HepG2 (cell line): ENCODE measurements around the gene ASPRV1. TPM values are rescaled to one million over a fixed set of nuclear protein-coding genes. Genes with fewer than 3 reads are reported as not detected.
A peak's percentile ranks its signal among the peaks of the same experiment; 100 is the strongest.

Experiments
- ATAC-seq: fragments of 200-7000 bp; cut with Tn5 transposase; 3 replicates; pipeline ENCODE4 v1.9.1; 2020; ENCODE audit warnings: mild to moderate bottlenecking, moderate library complexity
- BruUV-seq: library from RNA; stranded (reverse); fragments of 400-500 nt; replicated peaks from 2 replicates; lab custom pipeline; 2021; lab: Mats Ljungman, UMichigan
- CTCF ChIA-PET: fragments of 300-600 bp; formaldehyde crosslinking; extraction: SDS; loops from one replicate; lab custom pipeline; 2021; ENCODE audit warnings: low total read pairs, inconsistent platforms, low intra/inter-chr PET ratio; lab: Yijun Ruan, JAX
- POLR2A ChIA-PET: fragments of 350-600 bp; sonication (Branson Sonifier 250); formaldehyde crosslinking; loops from one replicate; lab custom pipeline; 2020; ENCODE audit warnings: antibody characterized with exemption, inconsistent platforms; lab: Yijun Ruan, JAX
- DNase-seq: peaks from one replicate; pipeline ENCODE4 v3.0.0-alpha.2; 2015; ENCODE audit warnings: low spot score
- FAIRE-seq: peaks from 3 replicates; lab custom pipeline; 2011; peaks lifted over from hg19 to GRCh38; lab: Jason Lieb, UNC
- H2AFZ ChIP-seq: one replicate; pipeline ENCODE4 v1.6.1; 2011; ENCODE audit warnings: low read length, inconsistent platforms
- H3K27ac ChIP-seq: fragments of 300-600 bp; 3 replicates; pipeline ENCODE4 v1.8.0; 2011; ENCODE audit warnings: mixed run types, mild to moderate bottlenecking, mixed read lengths, low read length, inconsistent platforms; ENCODE audit not compliant: insufficient read depth; ENCODE audit errors: extremely low read length
- H3K27me3 ChIP-seq, 2 experiments: fragments of 200-600 bp in 1 of 2; 2 replicates in 1 of 2; 3 replicates in 1 of 2; pipeline versions ENCODE4 v1.6.0 to v1.8.0; 2011; ENCODE audit warnings: low read length in 2 of 2, mild to moderate bottlenecking in 2 of 2, moderate library complexity in 2 of 2, inconsistent platforms in 1 of 2; ENCODE audit not compliant: insufficient read depth in 2 of 2, control insufficient read depth in 1 of 2
- H3K36me3 ChIP-seq, 2 experiments: fragments of 200-600 bp in 1 of 2; replicated peaks in 1 of 2; 2 replicates in 1 of 2; 3 replicates in 1 of 2; pipeline versions ENCODE4 v1.5.1 to v1.8.0; 2011; ENCODE audit warnings: low read length in 2 of 2, inconsistent platforms in 1 of 2; ENCODE audit not compliant: insufficient read depth in 2 of 2, control insufficient read depth in 1 of 2
- H3K4me1 ChIP-seq: 2 replicates; pipeline ENCODE4 v1.5.1; 2012; ENCODE audit warnings: low read length, inconsistent platforms; ENCODE audit not compliant: insufficient read depth
- H3K4me2 ChIP-seq: 2 replicates; pipeline ENCODE4 v1.6.0; 2011; ENCODE audit warnings: low read depth, low read length, inconsistent platforms
- H3K4me3 ChIP-seq, 3 experiments: fragments of 200-600 bp in 1 of 3; sonication (generic), shearing (Covaris generic) in 1 of 3; replicated peaks in 1 of 3; 2 replicates each; pipeline ENCODE4 v1.5.1; 2011 to 2016; ENCODE audit warnings: low read length in 3 of 3, inconsistent platforms in 2 of 3, low read depth in 2 of 3, mild to moderate bottlenecking in 2 of 3, control low read depth in 1 of 3, mixed read lengths in 1 of 3; ENCODE audit not compliant: insufficient read depth in 1 of 3
- H3K79me2 ChIP-seq: one replicate; pipeline ENCODE4 v1.6.1; 2011; ENCODE audit warnings: low read length, inconsistent platforms; ENCODE audit not compliant: insufficient read depth
- H3K9ac ChIP-seq: 2 replicates; pipeline ENCODE4 v1.6.0; 2011; ENCODE audit warnings: mild to moderate bottlenecking, low read depth, low read length, inconsistent platforms; ENCODE audit not compliant: insufficient read depth
- H3K9me3 ChIP-seq: 2 replicates; pipeline ENCODE4 v1.5.1; 2012; ENCODE audit warnings: mild to moderate bottlenecking, low read length
- H4K20me1 ChIP-seq: 2 replicates; pipeline ENCODE4 v1.6.0; 2011; ENCODE audit warnings: inconsistent platforms, mild to moderate bottlenecking, low read length, moderate library complexity; ENCODE audit not compliant: insufficient read depth
- CHCHD3 ChIP-seq: sonication (generic); formaldehyde crosslinking; IDR thresholded peaks from 2 replicates; pipeline ENCODE4 v1.8.0; 2022; ENCODE audit warnings: mild to moderate bottlenecking, missing genetic modification reagents, moderate library complexity
- FOXC1 ChIP-seq: sonication (generic); formaldehyde crosslinking; IDR thresholded peaks from 2 replicates; pipeline ENCODE4 v1.8.0; 2022; ENCODE audit warnings: mild to moderate bottlenecking, missing genetic modification reagents, borderline replicate concordance
- HMGXB4 ChIP-seq, 2 experiments: sonication (generic) in 1 of 2; formaldehyde crosslinking in 1 of 2; IDR thresholded peaks; 2 replicates each; pipeline versions ENCODE4 v1.4.0 to v1.6.1; 2018 to 2020; ENCODE audit warnings: missing genetic modification reagents in 2 of 2, borderline replicate concordance in 1 of 2, low read depth in 1 of 2, mild to moderate bottlenecking in 1 of 2, missing biosample characterization in 1 of 2
- HOXD1 ChIP-seq: sonication (generic); formaldehyde crosslinking; IDR thresholded peaks from 2 replicates; pipeline ENCODE4 v1.5.0; 2020; ENCODE audit warnings: missing genetic modification reagents
- PHB2 ChIP-seq: fragments of 450-650 bp; IDR thresholded peaks from 2 replicates; pipeline ENCODE4 v1.6.1; 2018; ENCODE audit not compliant: partially characterized antibody
- RORA ChIP-seq: sonication (generic); formaldehyde crosslinking; IDR thresholded peaks from 2 replicates; pipeline ENCODE4 v1.5.0; 2020; ENCODE audit warnings: mild to moderate bottlenecking, missing genetic modification reagents, moderate library complexity
- SAP130 ChIP-seq: IDR thresholded peaks from 2 replicates; pipeline ENCODE4 v1.6.1; 2016; ENCODE audit warnings: low read depth
- SIN3A ChIP-seq: IDR thresholded peaks from 2 replicates; pipeline ENCODE4 v1.6.1; 2011; ENCODE audit warnings: low read depth, mild to moderate bottlenecking, control low read depth, low read length, borderline replicate concordance
- STAT5B ChIP-seq: sonication (generic); formaldehyde crosslinking; IDR thresholded peaks from 2 replicates; pipeline ENCODE4 v1.4.0; 2020; ENCODE audit warnings: missing genetic modification reagents
- ZIK1 ChIP-seq: sonication (generic); formaldehyde crosslinking; IDR thresholded peaks from 2 replicates; pipeline ENCODE4 v1.5.0; 2020; ENCODE audit warnings: mild to moderate bottlenecking, low read depth, missing genetic modification reagents, borderline replicate concordance
- ZMAT3 ChIP-seq: sonication (generic); formaldehyde crosslinking; conservative IDR thresholded peaks from 2 replicates; pipeline ENCODE4 v1.7.0; 2021; ENCODE audit warnings: missing genetic modification reagents
- ZNF329 ChIP-seq: sonication (generic); formaldehyde crosslinking; IDR thresholded peaks from 2 replicates; pipeline ENCODE4 v1.9.0; 2021; ENCODE audit warnings: low read depth, mild to moderate bottlenecking, missing genetic modification reagents
- ZNF33A ChIP-seq: sonication (generic); formaldehyde crosslinking; IDR thresholded peaks from 2 replicates; pipeline ENCODE4 v1.5.1; 2020; ENCODE audit warnings: missing genetic modification reagents, mild to moderate bottlenecking, moderate library complexity, borderline replicate concordance
- ZNF547 ChIP-seq: sonication (generic); formaldehyde crosslinking; IDR thresholded peaks from 2 replicates; pipeline ENCODE4 v1.5.1; 2020; ENCODE audit warnings: mild to moderate bottlenecking, missing genetic modification reagents
- ZNF747 ChIP-seq: sonication (generic); formaldehyde crosslinking; IDR thresholded peaks from 2 replicates; pipeline ENCODE4 v1.8.1; 2023; ENCODE audit warnings: missing genetic modification reagents, mild to moderate bottlenecking, borderline replicate concordance
- ZNF777 ChIP-seq: sonication (generic); formaldehyde crosslinking; IDR thresholded peaks from 2 replicates; pipeline ENCODE4 v1.4.0; 2020; ENCODE audit warnings: missing genetic modification reagents
- ZSCAN30 ChIP-seq: sonication (generic); formaldehyde crosslinking; IDR thresholded peaks from 2 replicates; pipeline ENCODE4 v1.5.0; 2020; ENCODE audit warnings: mild to moderate bottlenecking, missing genetic modification reagents
- ZUFSP ChIP-seq: sonication (generic); formaldehyde crosslinking; IDR thresholded peaks from 2 replicates; pipeline ENCODE4 v1.9.0; 2021; ENCODE audit warnings: missing genetic modification reagents, mild to moderate bottlenecking, borderline replicate concordance
- WGBS: methylation state at CpG from one replicate; pipeline ENCODE4 v1.1.6; 2017; ENCODE audit warnings: low lambda C conversion rate; 5-methylcytosine and 5-hydroxymethylcytosine counted together
- in situ Hi-C: cut with HindIII; loops from 2 replicates; pipeline ENCODE4 v1.10.0; 2017; ENCODE audit warnings: low pct_unique_long_range_greater_than_20kb; ENCODE audit not compliant: extremely low pct_ligation_motif_present
- intact Hi-C: fragments of 100-400 bp; cut with micrococcal nuclease; formaldehyde crosslinking; loops from one replicate; pipeline ENCODE4 v1.10.0; 2022; ENCODE audit not compliant: unreplicated experiment
- polyA plus RNA-seq, 8 experiments: library from polyadenylated mRNA; depleted of rRNA in 3 of 8; stranded (reverse) in 7 of 8; unstranded in 1 of 8; fragments of >200 nt; fragmentation: Illumina TruSeq in 4 of 8; extraction: Trizol in 4 of 8; gene quantifications; 2 replicates each; pipeline versions ENCODE4 v1.2.1 to v1.2.3, GENCODE V29; 2011 to 2016; ENCODE audit warnings: low read depth in 4 of 8, missing spikeins in 1 of 8, mixed read lengths in 1 of 8; ENCODE audit not compliant: insufficient read depth in 1 of 8
- total RNA-seq, 5 experiments: library from RNA; depleted of rRNA; stranded (reverse); fragments of >200 nt; fragmentation: Illumina TruSeq; extraction: Trizol; gene quantifications; 2 replicates each; pipeline ENCODE4 v1.2.3, GENCODE V29; 2016; ENCODE audit warnings: low read depth in 1 of 5

ASPRV1 gene
- total and polyA plus RNA-seq, 2 of the 13 experiments (the other 11 are each of a cell fraction or from before 2014, with no cell fraction given), result 0.40 to 0.48 TPM

GRCh38 chr2:69946351-69947324, 14.8 kb downstream of the ASPRV1 start:
- H3K79me2 ChIP-seq, result no peaks in the 10 kb centered on the region
- FAIRE-seq, result peak; percentile 58
- intact Hi-C loops (loop anchor here (1.0 kb wide), 2 partner anchors 32 to 196 kb away; no protein-coding TSS in a partner anchor), in situ Hi-C loops (no loop called here)
- H3K4me2 ChIP-seq, result peak overlapping the region; percentile 99
- H3K9ac ChIP-seq, result peak overlapping the region; percentile 51
- peak overlapping the region; percentile 74 for H2AFZ ChIP-seq
- no peaks in the 10 kb centered on the region for H4K20me1 ChIP-seq
- ChIA-PET POLR2A (interaction anchor here (0.5 to 5.1 kb wide), 8 partner anchors 9 to 316 kb away, joined by 3 to 77 read pairs (median 4); partner anchors contain the start of gene MXD1), CTCF (no interaction called here)
- no TSS peak for BruUV-seq
- H3K36me3 ChIP-seq, result no peaks in the 10 kb centered on the region; a peak in 2 of 5 replicates
- ATAC-seq, result peak; percentile 62
- peak overlapping the region; percentile 46 to 59 (median 48) for H3K4me3 ChIP-seq
- peak; percentile 82 for DNase-seq
- H3K27ac ChIP-seq, result peak overlapping the region; percentile 51
- WGBS, result 5% methylated on average over 13 of the region's 13 CpGs
- no peaks in the 10 kb centered on the region for H3K9me3 ChIP-seq
- peaks cover 42% of the 10 kb centered on the region for H3K4me1 ChIP-seq
- H3K27me3 ChIP-seq, result no peaks in the 10 kb centered on the region
- no peak for TF ChIP-seq CHCHD3 (CRISPR knock-in tag)
- TF ChIP-seq ZNF33A (CRISPR knock-in tag), result no peak
- peak; percentile 80 for TF ChIP-seq SAP130
- no peak for TF ChIP-seq STAT5B (CRISPR knock-in tag)
- no peak; the same call in 1 of the 2 replicates for TF ChIP-seq HOXD1
- no peak for TF ChIP-seq PHB2
- TF ChIP-seq ZNF777 (CRISPR knock-in tag), result no peak
- TF ChIP-seq ZNF547, result no peak
- no peak for TF ChIP-seq RORA (CRISPR knock-in tag)
- TF ChIP-seq SIN3A, result no peak
- no peak for TF ChIP-seq FOXC1
- no peak for TF ChIP-seq ZIK1 (CRISPR knock-in tag)
- TF ChIP-seq ZMAT3, result no peak
- no peak for TF ChIP-seq ZSCAN30
- TF ChIP-seq ZUFSP (CRISPR knock-in tag), result no peak
- 0 out of 2 replicates have a peak, but pooled peaks have one; percentile 48 for TF ChIP-seq ZNF329
- TF ChIP-seq HMGXB4 (CRISPR knock-in tag; IDR thresholded peaks at IDR 0.05; ENCODE audit: borderline replicate concordance in 1 of 2, low read depth in 1 of 2), result 0 out of 4 replicates have a peak, but pooled peaks of 1 of the 2 experiments have one; percentile 17
- TF ChIP-seq ZNF747 (CRISPR knock-in tag), result no peak
